ENCODE results near the gene CACNA2D2. TPM values are rescaled to one million over a fixed set of nuclear protein-coding genes. Genes with fewer than 3 reads are reported as not detected.

CACNA2D2 gene
- total and polyA plus RNA-seq, 2 of the 4 experiments (the other 2 are of a cell fraction), result 0.15 TPM; not detected in 1

DNA sequence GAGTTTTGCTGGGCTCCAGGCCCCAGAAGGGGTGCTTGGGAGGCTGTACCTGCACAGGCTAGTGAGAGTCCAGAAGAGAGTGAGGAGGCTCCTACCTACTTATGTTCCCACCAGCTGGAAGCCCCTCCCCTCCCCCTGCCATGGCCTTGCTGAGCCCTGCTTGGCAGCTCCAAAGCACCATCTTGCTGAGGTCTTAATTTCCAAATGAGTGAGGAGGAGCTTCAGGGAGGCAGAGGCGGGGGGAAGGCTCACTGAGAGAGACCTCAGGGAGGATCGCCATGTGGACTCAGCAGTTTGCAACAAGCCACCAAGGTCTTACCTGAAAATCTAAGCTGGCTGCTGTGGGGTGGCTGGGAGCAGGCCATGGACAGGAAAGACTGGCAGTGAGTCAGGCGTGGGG is 8.7 kb upstream of the CACNA2D2 start:
- ATAC-seq (ENCODE audit: low read depth) (no peak), DNase-seq (no peak)
- intact Hi-C loops (cut with micrococcal nuclease), result no loop called here
- Histone ChIP-seq H3K23ac (ENCODE audit: low read depth, low read length) (no peak overlapping the region), H2AK5ac (ENCODE audit: low read depth, low read length) (no peak overlapping the region), H4K91ac (ENCODE audit: insufficient read depth, low read depth, low read length) (no peak overlapping the region), H2BK120ac (ENCODE audit: low read depth, low read length) (no peak overlapping the region), H3K4me1 (ENCODE audit: control insufficient read depth, insufficient read depth, low read length) (no peaks in the 10 kb centered on the region), H2BK20ac (ENCODE audit: low read depth, low read length) (no peak overlapping the region), H3K27me3 (ENCODE audit: control insufficient read depth, insufficient read depth, low read length) (peaks cover 70% of the 10 kb centered on the region), H3K9me3 (ENCODE audit: control insufficient read depth, insufficient read depth, low read length) (no peaks in the 10 kb centered on the region), H3K4me2 (ENCODE audit: low read depth, low read length) (no peak overlapping the region), H3K4me3 (ENCODE audit: insufficient read depth, low read depth, low read length) (no peak overlapping the region), H4K8ac (ENCODE audit: low read depth in 2 of 2, low read length in 2 of 2) (no peak overlapping the region), H3K56ac (ENCODE audit: extremely low read depth, insufficient read depth, low read length) (no peak overlapping the region), H3K14ac (replicated peaks; ENCODE audit: low read depth, low read length) (no peak overlapping the region), H3K36me3 (ENCODE audit: control insufficient read depth, insufficient read depth, low read length) (no peaks in the 10 kb centered on the region), H4K20me1 (ENCODE audit: insufficient read depth, low read length) (no peaks in the 10 kb centered on the region), H3K27ac (ENCODE audit: insufficient read depth, low read length) (no peak overlapping the region), H3K18ac (ENCODE audit: low read depth, low read length) (no peak overlapping the region), H3K9me1 (ENCODE audit: insufficient read depth, low read length) (no peaks in the 10 kb centered on the region), H2BK15ac (ENCODE audit: low read depth, low read length) (no peak overlapping the region), H2AK9ac (replicated peaks; ENCODE audit: low read depth, low read length, poor library complexity) (no peak overlapping the region), H3K79me1 (ENCODE audit: low read depth in 1 of 2, low read length in 2 of 2) (no peaks in the 10 kb centered on the region), H2BK5ac (ENCODE audit: low read depth, low read length, poor library complexity, severe bottlenecking) (no peak overlapping the region), H4K5ac (ENCODE audit: low read depth, low read length) (no peak overlapping the region), H3K4ac (ENCODE audit: low read depth, low read length) (no peak overlapping the region), H3K9ac (ENCODE audit: low read depth, low read length) (no peak overlapping the region), H2AFZ (replicated peaks; ENCODE audit: low read length, poor library complexity) (no peak overlapping the region)
- no TSS peak for BruUV-seq (replicated peaks)
- CTCF ChIA-PET, result no interaction called here
- dilution Hi-C loops (cut with HindIII; ENCODE audit: low sequenced_read_pairs, unreplicated experiment), result no loop called here
- in situ Hi-C loops (cut with MboI; ENCODE audit: low sequenced_read_pairs), result no loop called here
- WGBS, 2 experiments (ENCODE audit: extremely low coverage in 2 of 2, insufficient read length in 1 of 2), result 56% methylated on average over 2 of the region's 3 CpGs; no CpG with 5 or more reads in 1 of the 2 experiments
- TF ChIP-seq, protein P1, sequence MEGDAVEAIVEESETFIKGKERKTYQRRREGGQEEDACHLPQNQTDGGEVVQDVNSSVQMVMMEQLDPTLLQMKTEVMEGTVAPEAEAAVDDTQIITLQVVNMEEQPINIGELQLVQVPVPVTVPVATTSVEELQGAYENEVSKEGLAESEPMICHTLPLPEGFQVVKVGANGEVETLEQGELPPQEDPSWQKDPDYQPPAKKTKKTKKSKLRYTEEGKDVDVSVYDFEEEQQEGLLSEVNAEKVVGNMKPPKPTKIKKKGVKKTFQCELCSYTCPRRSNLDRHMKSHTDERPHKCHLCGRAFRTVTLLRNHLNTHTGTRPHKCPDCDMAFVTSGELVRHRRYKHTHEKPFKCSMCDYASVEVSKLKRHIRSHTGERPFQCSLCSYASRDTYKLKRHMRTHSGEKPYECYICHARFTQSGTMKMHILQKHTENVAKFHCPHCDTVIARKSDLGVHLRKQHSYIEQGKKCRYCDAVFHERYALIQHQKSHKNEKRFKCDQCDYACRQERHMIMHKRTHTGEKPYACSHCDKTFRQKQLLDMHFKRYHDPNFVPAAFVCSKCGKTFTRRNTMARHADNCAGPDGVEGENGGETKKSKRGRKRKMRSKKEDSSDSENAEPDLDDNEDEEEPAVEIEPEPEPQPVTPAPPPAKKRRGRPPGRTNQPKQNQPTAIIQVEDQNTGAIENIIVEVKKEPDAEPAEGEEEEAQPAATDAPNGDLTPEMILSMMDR (conservative IDR thresholded peaks at IDR 0.05; ENCODE audit: low read depth, low read length), result no peak
- TF ChIP-seq RAD21 (IDR thresholded peaks at IDR 0.05; ENCODE audit: low read length) (no peak), NFE2L2 (IDR thresholded peaks at IDR 0.05; ENCODE audit: low read depth, low read length) (no peak), RFX5 (IDR thresholded peaks at IDR 0.05; ENCODE audit: low read depth, low read length) (no peak)
- POLR2A ChIA-PET (ENCODE audit: unreplicated experiment), result no interaction called here
